ENCODE results near the gene FYB2.

- TF ChIP-seq, protein P1, sequence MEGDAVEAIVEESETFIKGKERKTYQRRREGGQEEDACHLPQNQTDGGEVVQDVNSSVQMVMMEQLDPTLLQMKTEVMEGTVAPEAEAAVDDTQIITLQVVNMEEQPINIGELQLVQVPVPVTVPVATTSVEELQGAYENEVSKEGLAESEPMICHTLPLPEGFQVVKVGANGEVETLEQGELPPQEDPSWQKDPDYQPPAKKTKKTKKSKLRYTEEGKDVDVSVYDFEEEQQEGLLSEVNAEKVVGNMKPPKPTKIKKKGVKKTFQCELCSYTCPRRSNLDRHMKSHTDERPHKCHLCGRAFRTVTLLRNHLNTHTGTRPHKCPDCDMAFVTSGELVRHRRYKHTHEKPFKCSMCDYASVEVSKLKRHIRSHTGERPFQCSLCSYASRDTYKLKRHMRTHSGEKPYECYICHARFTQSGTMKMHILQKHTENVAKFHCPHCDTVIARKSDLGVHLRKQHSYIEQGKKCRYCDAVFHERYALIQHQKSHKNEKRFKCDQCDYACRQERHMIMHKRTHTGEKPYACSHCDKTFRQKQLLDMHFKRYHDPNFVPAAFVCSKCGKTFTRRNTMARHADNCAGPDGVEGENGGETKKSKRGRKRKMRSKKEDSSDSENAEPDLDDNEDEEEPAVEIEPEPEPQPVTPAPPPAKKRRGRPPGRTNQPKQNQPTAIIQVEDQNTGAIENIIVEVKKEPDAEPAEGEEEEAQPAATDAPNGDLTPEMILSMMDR (IDR thresholded peaks at IDR 0.05) = no peak
- no peak for TF ChIP-seq POLR2A (IDR thresholded peaks at IDR 0.05)
These were observed 2.9 kb downstream of the FYB2 start for GRCh38 chr1:56816264-56816663.
